HEK293 (cell line): ENCODE measurements around the gene DYNC2I2.

Source experiments
- CTCF ChIA-PET: fragments of 350-600 bp; formaldehyde crosslinking; extraction: SDS; loops from one replicate; lab custom pipeline; 2021; ENCODE audit warnings: antibody characterized with exemption; lab: Yijun Ruan, JAX
- POLR2A ChIA-PET: fragments of 300-600 bp; formaldehyde crosslinking; extraction: SDS; loops from one replicate; lab custom pipeline; 2020; ENCODE audit warnings: antibody characterized with exemption, inconsistent platforms; lab: Yijun Ruan, JAX
- H3K27ac ChIP-seq: fragments of 200-500 bp; sonication (Bioruptor generic); 2 replicates; pipeline ENCODE4 v1.5.1; 2014; ENCODE audit warnings: low read depth, low read length, control low read depth, inconsistent platforms; ENCODE audit errors: extremely low read depth
- H3K36me3 ChIP-seq, 2 experiments: fragments of 200-500 bp in 1 of 2; sonication (Bioruptor generic) in 1 of 2; 1 replicate in 1 of 2; 2 replicates in 1 of 2; pipeline ENCODE4 v1.5.1; 2014 to 2017; ENCODE audit warnings: inconsistent platforms in 2 of 2, low read length in 2 of 2; ENCODE audit not compliant: control insufficient read depth in 2 of 2, insufficient read depth in 1 of 2
- H3K4me1 ChIP-seq: fragments of 200-500 bp; sonication (Bioruptor generic); 2 replicates; pipeline ENCODE4 v1.5.1; 2014; ENCODE audit warnings: mild to moderate bottlenecking, low read length, inconsistent platforms; ENCODE audit not compliant: control insufficient read depth, insufficient read depth
- H3K4me3 ChIP-seq: 2 replicates; pipeline ENCODE4 v1.5.1; 2011; ENCODE audit warnings: low read depth, mild to moderate bottlenecking, control low read depth, low read length, moderate library complexity
- H3K9me3 ChIP-seq: fragments of 200-500 bp; sonication (Bioruptor generic); 2 replicates; pipeline ENCODE4 v1.5.1; 2014; ENCODE audit warnings: low read depth, low read length, inconsistent platforms; ENCODE audit not compliant: control insufficient read depth, insufficient read depth
- EGR2 ChIP-seq: fragments of 450-650 bp; formaldehyde crosslinking; IDR thresholded peaks from 2 replicates; pipeline ENCODE4 v1.5.1; 2016; ENCODE audit warnings: low read depth, missing biosample characterization, missing genetic modification characterization
- GLIS1 ChIP-seq: fragments of 450-650 bp; formaldehyde crosslinking; IDR thresholded peaks from 2 replicates; pipeline ENCODE4 v1.5.1; 2016; ENCODE audit warnings: missing biosample characterization, missing genetic modification characterization
- HOXC10 ChIP-seq: sonication (generic); formaldehyde crosslinking; IDR thresholded peaks from 2 replicates; pipeline ENCODE4 v1.8.1; 2023; ENCODE audit warnings: mild to moderate bottlenecking, missing genetic modification reagents
- MEIS1 ChIP-seq: sonication (generic); formaldehyde crosslinking; IDR thresholded peaks from 2 replicates; pipeline ENCODE4 v1.8.1; 2022; ENCODE audit warnings: missing genetic modification reagents, mild to moderate bottlenecking, borderline replicate concordance
- MYNN ChIP-seq: fragments of 450-650 bp; formaldehyde crosslinking; IDR thresholded peaks from 2 replicates; pipeline ENCODE4 v1.5.1; 2016; ENCODE audit warnings: missing biosample characterization, missing genetic modification characterization, borderline replicate concordance
- SP7 ChIP-seq: fragments of 450-650 bp; formaldehyde crosslinking; IDR thresholded peaks from 2 replicates; pipeline ENCODE4 v1.5.1; 2016; ENCODE audit warnings: missing biosample characterization, missing genetic modification characterization
- ZBTB17 ChIP-seq: fragments of 450-650 bp; formaldehyde crosslinking; IDR thresholded peaks from 2 replicates; pipeline ENCODE4 v1.5.1; 2016; ENCODE audit warnings: missing biosample characterization, missing genetic modification characterization
- ZBTB21 ChIP-seq: fragments of 450-650 bp; formaldehyde crosslinking; IDR thresholded peaks from 2 replicates; pipeline ENCODE4 v1.5.1; 2017; ENCODE audit warnings: missing biosample characterization, missing genetic modification characterization
- ZFHX2 ChIP-seq: fragments of 450-650 bp; formaldehyde crosslinking; conservative IDR thresholded peaks from 2 replicates; pipeline ENCODE4 v1.5.1; 2016; ENCODE audit warnings: missing biosample characterization, missing genetic modification characterization
- ZNF10 ChIP-seq: fragments of 450-650 bp; formaldehyde crosslinking; IDR thresholded peaks from 2 replicates; pipeline ENCODE4 v1.5.1; 2017; ENCODE audit warnings: missing biosample characterization, missing genetic modification characterization
- ZNF121 ChIP-seq: fragments of 450-650 bp; formaldehyde crosslinking; IDR thresholded peaks from 2 replicates; pipeline ENCODE4 v1.5.1; 2016; ENCODE audit warnings: missing biosample characterization, missing genetic modification characterization
- ZNF175 ChIP-seq: fragments of 450-650 bp; formaldehyde crosslinking; IDR thresholded peaks from 2 replicates; pipeline ENCODE4 v1.5.1; 2016; ENCODE audit warnings: missing biosample characterization, missing genetic modification characterization
- ZNF292 ChIP-seq: fragments of 450-650 bp; formaldehyde crosslinking; IDR thresholded peaks from 2 replicates; pipeline ENCODE4 v1.5.1; 2016; ENCODE audit warnings: low read depth, missing biosample characterization, missing genetic modification characterization, borderline replicate concordance
- ZNF335 ChIP-seq: fragments of 450-650 bp; formaldehyde crosslinking; conservative IDR thresholded peaks from 2 replicates; pipeline ENCODE4 v1.5.1; 2016; ENCODE audit warnings: missing biosample characterization, missing genetic modification characterization
- ZNF394 ChIP-seq: fragments of 450-650 bp; formaldehyde crosslinking; IDR thresholded peaks from 2 replicates; pipeline ENCODE4 v1.5.1; 2016; ENCODE audit warnings: missing biosample characterization, missing genetic modification characterization, mild to moderate bottlenecking, moderate library complexity, borderline replicate concordance
- ZNF426 ChIP-seq: fragments of 450-650 bp; formaldehyde crosslinking; IDR thresholded peaks from 2 replicates; pipeline ENCODE4 v1.5.1; 2017; ENCODE audit warnings: missing biosample characterization, missing genetic modification characterization, mild to moderate bottlenecking, inconsistent platforms, moderate library complexity
- ZNF529 ChIP-seq: fragments of 450-650 bp; formaldehyde crosslinking; IDR thresholded peaks from 2 replicates; pipeline ENCODE4 v1.5.1; 2017; ENCODE audit warnings: missing genetic modification characterization, missing biosample characterization; ENCODE audit not compliant: insufficient replicate concordance
- ZNF571 ChIP-seq: fragments of 450-650 bp; formaldehyde crosslinking; IDR thresholded peaks from 2 replicates; pipeline ENCODE4 v1.5.0; 2017; ENCODE audit warnings: missing biosample characterization, missing genetic modification characterization
- ZNF585B ChIP-seq: fragments of 450-650 bp; formaldehyde crosslinking; IDR thresholded peaks from 2 replicates; pipeline ENCODE4 v1.5.1; 2016; ENCODE audit warnings: missing biosample characterization, missing genetic modification characterization
- ZNF600 ChIP-seq: fragments of 450-650 bp; formaldehyde crosslinking; IDR thresholded peaks from 2 replicates; pipeline ENCODE4 v1.5.1; 2016; ENCODE audit warnings: missing biosample characterization, missing genetic modification characterization
- ZNF629 ChIP-seq: fragments of 450-650 bp; formaldehyde crosslinking; IDR thresholded peaks from 2 replicates; pipeline ENCODE4 v1.5.1; 2017; ENCODE audit warnings: missing biosample characterization, missing genetic modification characterization
- ZNF768 ChIP-seq: fragments of 450-650 bp; formaldehyde crosslinking; IDR thresholded peaks from 2 replicates; pipeline ENCODE4 v1.5.1; 2018; ENCODE audit warnings: missing biosample characterization, mild to moderate bottlenecking, missing genetic modification characterization
- ZNF837 ChIP-seq: fragments of 450-650 bp; formaldehyde crosslinking; IDR thresholded peaks from 2 replicates; pipeline ENCODE4 v1.5.1; 2016; ENCODE audit warnings: missing biosample characterization, missing genetic modification characterization
- TF ChIP-seq, protein P1 (sequence below): fragments of 450-650 bp; formaldehyde crosslinking; IDR thresholded peaks from 2 replicates; pipeline ENCODE4 v1.5.1; 2016; ENCODE audit warnings: missing biosample characterization, missing genetic modification characterization, borderline replicate concordance
- TF ChIP-seq, protein P2 (sequence below): fragments of 450-650 bp; formaldehyde crosslinking; IDR thresholded peaks from 2 replicates; pipeline ENCODE4 v1.5.1; 2016; ENCODE audit warnings: missing biosample characterization, missing genetic modification characterization

The DYNC2I2 gene

DNA sequence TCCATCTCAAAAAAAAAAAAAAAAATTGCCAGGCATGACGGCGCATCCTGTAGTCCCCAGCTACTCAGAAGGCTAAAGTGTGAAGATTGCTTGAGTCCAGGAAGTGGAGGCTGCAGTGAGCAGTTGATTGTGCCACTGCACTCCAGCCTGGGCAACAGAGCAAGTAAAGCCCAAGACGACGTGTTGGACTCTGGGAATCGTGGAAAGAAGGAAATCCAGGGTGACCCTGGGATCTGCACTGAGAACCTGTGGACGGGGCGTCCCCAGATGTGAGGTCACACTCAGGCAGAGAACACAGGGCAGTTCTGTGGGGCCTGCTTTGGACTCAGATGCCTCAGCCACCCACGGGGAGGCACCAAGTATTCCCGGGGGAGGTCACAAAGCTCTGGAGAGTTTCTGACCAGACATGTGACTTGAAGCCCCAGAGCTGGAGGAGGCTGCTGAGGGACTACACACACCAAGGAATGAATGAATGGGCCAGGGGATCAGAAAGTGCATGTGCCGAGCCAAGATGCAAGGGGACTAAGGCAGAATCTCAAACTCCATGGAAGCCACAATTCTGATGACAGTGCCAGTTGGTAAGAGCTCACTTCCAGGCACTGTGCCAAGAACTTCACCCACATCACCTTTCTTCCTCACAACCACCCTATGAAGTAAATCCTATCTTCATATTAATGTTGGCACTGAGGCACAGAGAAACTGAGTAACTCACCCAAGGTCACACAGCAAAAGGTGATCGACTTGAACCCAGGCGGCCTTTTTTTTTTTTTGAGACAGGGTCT lies 12.9 kb downstream of the DYNC2I2 start:
- Histone ChIP-seq H3K27ac (no peak overlapping the region), H3K4me1 (no peaks in the 10 kb centered on the region), H3K9me3 (no peaks in the 10 kb centered on the region), H3K4me3 (no peak overlapping the region), H3K36me3 (peaks cover 0 to 26% of the 10 kb centered on the region in 2 experiments; a peak in 2 of 3 replicates)
- ChIA-PET POLR2A (interaction anchor here (0.6 kb wide), 2 partner anchors 20 to 1674 kb away, joined by 3 read pairs; no protein-coding TSS in a partner anchor), CTCF (interaction anchor here (0.5 to 1.5 kb wide), 5 partner anchors 8 to 346 kb away, joined by 4 to 5 read pairs (median 4); no protein-coding TSS in a partner anchor)
- no peak for TF ChIP-seq HOXC10 (CRISPR knock-in tag)
- 0 out of 2 replicates have a peak, but pooled peaks have one; percentile 8 for TF ChIP-seq SP7 (tag by site-specific recombination)
- TF ChIP-seq ZNF837 (tag by site-specific recombination) = no peak
- peak; percentile 23; the same call in 1 of the 2 replicates for TF ChIP-seq GLIS1
- TF ChIP-seq, protein P1, sequence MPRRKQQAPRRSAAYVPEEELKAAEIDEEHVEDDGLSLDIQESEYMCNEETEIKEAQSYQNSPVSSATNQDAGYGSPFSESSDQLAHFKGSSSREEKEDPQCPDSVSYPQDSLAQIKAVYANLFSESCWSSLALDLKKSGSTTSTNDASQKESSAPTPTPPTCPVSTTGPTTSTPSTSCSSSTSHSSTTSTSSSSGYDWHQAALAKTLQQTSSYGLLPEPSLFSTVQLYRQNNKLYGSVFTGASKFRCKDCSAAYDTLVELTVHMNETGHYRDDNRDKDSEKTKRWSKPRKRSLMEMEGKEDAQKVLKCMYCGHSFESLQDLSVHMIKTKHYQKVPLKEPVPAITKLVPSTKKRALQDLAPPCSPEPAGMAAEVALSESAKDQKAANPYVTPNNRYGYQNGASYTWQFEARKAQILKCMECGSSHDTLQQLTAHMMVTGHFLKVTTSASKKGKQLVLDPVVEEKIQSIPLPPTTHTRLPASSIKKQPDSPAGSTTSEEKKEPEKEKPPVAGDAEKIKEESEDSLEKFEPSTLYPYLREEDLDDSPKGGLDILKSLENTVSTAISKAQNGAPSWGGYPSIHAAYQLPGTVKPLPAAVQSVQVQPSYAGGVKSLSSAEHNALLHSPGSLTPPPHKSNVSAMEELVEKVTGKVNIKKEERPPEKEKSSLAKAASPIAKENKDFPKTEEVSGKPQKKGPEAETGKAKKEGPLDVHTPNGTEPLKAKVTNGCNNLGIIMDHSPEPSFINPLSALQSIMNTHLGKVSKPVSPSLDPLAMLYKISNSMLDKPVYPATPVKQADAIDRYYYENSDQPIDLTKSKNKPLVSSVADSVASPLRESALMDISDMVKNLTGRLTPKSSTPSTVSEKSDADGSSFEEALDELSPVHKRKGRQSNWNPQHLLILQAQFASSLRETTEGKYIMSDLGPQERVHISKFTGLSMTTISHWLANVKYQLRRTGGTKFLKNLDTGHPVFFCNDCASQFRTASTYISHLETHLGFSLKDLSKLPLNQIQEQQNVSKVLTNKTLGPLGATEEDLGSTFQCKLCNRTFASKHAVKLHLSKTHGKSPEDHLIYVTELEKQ (tag by site-specific recombination) = no peak
- TF ChIP-seq ZNF10 (tag by site-specific recombination) = 0 out of 2 replicates have a peak, but pooled peaks have one; percentile 15
- no peak for TF ChIP-seq ZBTB21
- TF ChIP-seq ZNF426 (tag by site-specific recombination) = no peak
- no peak for TF ChIP-seq ZNF394 (tag by site-specific recombination)
- TF ChIP-seq ZNF121 (tag by site-specific recombination) = no peak; the same call in 1 of the 2 replicates
- TF ChIP-seq ZNF600 (tag by site-specific recombination) = peak; percentile 77
- TF ChIP-seq MEIS1 (CRISPR knock-in tag) = no peak
- TF ChIP-seq ZBTB17 (tag by site-specific recombination) = peak; percentile 68
- TF ChIP-seq ZNF585B = no peak
- TF ChIP-seq ZNF529 (tag by site-specific recombination) = no peak
- peak; percentile 67 for TF ChIP-seq EGR2 (tag by site-specific recombination)
- TF ChIP-seq ZNF335 (tag by site-specific recombination) = no peak
- no peak for TF ChIP-seq ZNF571 (tag by site-specific recombination)
- peak; percentile 94; the same call in 1 of the 2 replicates for TF ChIP-seq ZNF768 (tag by site-specific recombination)
- TF ChIP-seq ZNF175 (tag by site-specific recombination) = no peak
- TF ChIP-seq, protein P2, sequence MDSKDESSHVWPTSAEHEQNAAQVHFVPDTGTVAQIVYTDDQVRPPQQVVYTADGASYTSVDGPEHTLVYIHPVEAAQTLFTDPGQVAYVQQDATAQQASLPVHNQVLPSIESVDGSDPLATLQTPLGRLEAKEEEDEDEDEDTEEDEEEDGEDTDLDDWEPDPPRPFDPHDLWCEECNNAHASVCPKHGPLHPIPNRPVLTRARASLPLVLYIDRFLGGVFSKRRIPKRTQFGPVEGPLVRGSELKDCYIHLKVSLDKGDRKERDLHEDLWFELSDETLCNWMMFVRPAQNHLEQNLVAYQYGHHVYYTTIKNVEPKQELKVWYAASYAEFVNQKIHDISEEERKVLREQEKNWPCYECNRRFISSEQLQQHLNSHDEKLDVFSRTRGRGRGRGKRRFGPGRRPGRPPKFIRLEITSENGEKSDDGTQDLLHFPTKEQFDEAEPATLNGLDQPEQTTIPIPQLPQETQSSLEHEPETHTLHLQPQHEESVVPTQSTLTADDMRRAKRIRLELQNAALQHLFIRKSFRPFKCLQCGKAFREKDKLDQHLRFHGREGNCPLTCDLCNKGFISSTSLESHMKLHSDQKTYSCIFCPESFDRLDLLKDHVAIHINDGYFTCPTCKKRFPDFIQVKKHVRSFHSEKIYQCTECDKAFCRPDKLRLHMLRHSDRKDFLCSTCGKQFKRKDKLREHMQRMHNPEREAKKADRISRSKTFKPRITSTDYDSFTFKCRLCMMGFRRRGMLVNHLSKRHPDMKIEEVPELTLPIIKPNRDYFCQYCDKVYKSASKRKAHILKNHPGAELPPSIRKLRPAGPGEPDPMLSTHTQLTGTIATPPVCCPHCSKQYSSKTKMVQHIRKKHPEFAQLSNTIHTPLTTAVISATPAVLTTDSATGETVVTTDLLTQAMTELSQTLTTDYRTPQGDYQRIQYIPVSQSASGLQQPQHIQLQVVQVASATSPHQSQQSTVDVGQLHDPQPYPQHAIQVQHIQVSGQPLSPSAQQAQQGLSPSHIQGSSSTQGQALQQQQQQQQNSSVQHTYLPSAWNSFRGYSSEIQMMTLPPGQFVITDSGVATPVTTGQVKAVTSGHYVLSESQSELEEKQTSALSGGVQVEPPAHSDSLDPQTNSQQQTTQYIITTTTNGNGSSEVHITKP (tag by site-specific recombination) = peak; percentile 82
- TF ChIP-seq ZNF629 = peak; percentile 47
- no peak for TF ChIP-seq ZNF292
- no peak for TF ChIP-seq MYNN (tag by site-specific recombination)
- peak; percentile 73 for TF ChIP-seq ZFHX2
